ENCODE measurements around the gene SHISA6.

Gene SHISA6

DNA sequence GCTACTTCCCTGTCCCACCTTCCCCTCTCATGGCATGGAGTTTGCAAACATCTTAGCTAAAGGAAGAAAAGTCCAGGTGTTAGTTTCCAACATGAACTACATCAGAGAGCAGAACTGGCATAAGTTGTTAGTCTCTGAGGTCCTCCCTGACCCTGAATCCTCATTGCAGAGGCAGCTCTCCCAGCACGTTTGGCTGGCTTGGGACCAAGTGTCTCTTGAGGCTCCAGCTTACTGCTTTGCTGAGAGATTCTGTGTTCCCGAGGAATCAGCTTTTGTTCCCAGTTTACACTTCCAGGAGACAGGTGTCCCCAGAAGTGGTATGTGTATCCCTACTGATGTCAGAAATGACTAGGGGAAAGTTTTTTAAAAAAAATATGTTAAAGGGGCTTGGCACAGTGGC, 371.9 kb downstream of the SHISA6 start:
- H3K27me3 ChIP-seq (ENCODE audit: control insufficient read depth, insufficient read depth, low read length): no peaks in the 10 kb centered on the region
- H3K4me3 ChIP-seq (ENCODE audit: low read length): no peak overlapping the region
- peaks cover 28% of the 10 kb centered on the region for H3K9me3 ChIP-seq (replicated peaks; ENCODE audit: low read length)
- no peak overlapping the region for H3K9ac ChIP-seq (ENCODE audit: low read depth, low read length)
- no peaks in the 10 kb centered on the region for H3K4me1 ChIP-seq (ENCODE audit: control insufficient read depth, insufficient read depth, low read length)
- no peaks in the 10 kb centered on the region for H3K36me3 ChIP-seq (ENCODE audit: insufficient read depth, low read length)
- no peak overlapping the region for H3K4me2 ChIP-seq (ENCODE audit: low read length)

Data from skeletal muscle satellite cell (primary cell).